ENCODE data around the gene CEBPZ. TPM values are rescaled to one million over a fixed set of nuclear protein-coding genes. Genes with fewer than 3 reads are reported as not detected.

CEBPZ gene
- total RNA-seq, 2 experiments from 2014 or later, result 92.3 to 102 TPM

DNA sequence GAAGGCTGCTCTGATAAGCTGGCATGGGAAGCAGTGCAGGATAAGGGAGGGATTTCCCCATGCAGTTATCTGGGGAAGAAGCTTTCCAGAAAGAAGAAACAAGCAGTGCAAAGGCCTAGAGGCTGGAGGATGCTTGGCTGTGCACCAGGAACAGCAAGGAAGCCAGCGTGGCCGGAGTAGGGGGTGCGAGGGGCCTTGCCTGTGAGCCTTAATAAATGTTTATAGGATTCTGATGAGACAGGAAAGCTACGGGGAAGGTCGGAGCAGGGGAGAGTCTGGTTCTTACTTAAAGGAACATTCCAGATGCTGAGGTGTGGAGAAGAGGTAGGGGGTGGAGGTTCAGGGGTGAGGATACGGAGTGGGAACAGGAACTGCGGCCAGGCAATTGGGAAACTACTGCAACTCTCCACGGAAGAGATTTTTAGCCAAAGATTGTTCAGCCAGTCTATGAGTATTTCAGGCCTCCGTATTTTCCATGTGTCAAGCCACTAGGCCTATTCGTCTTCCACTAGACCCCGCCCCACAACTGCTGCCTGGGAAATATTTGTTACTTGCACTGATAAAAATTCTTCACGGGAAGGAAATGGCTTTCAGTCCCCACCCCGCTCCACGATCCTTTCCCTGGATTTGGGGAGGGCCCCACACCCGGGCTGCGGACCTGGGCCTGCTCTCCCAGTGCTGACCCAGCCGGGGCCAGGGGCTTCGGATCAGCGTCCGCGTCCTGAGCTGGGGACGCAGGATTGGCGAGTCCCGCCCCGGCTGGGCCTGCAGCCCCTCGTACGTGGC, 75.1 kb downstream of the CEBPZ start:
- H3K27ac ChIP-seq (ENCODE audit: low read depth in 1 of 2, low read length in 2 of 2), result peak overlapping the region; percentile 34 to 44
- H3K4me1 ChIP-seq (ENCODE audit: insufficient read depth, low read length), result peaks cover 31% of the 10 kb centered on the region
- ChIA-PET POLR2A (interaction anchor here (0.5 to 2.3 kb wide), 9 partner anchors 9 to 190 kb away, joined by 3 to 12 read pairs (median 6); partner anchors contain the start of genes CEBPZ, CEBPZOS, GPATCH11 and HEATR5B), CTCF (interaction anchor here (1.0 kb wide), 1 partner anchor 13 kb away, joined by 3 read pairs; no protein-coding TSS in a partner anchor)
- no peaks in the 10 kb centered on the region for H3K27me3 ChIP-seq (ENCODE audit: control insufficient read depth in 1 of 2, insufficient read depth in 2 of 2, low read length in 2 of 2)
- peaks cover 53% of the 10 kb centered on the region for H3K4me1 Mint-ChIP-seq (ENCODE audit: low read depth)
- H3K27ac Mint-ChIP-seq, result peak overlapping the region; percentile 95
- H3K4me3 ChIP-seq (ENCODE audit: low read length), result peak overlapping the region; percentile 96
- TF ChIP-seq CTCF (IDR thresholded peaks at IDR 0.05), result no peak
- H3K27me3 Mint-ChIP-seq, result no peaks in the 10 kb centered on the region
- peaks cover 38% of the 10 kb centered on the region for H3K36me3 Mint-ChIP-seq (ENCODE audit: low read depth)
- H3K36me3 ChIP-seq (ENCODE audit: insufficient read depth, low read length), result no peaks in the 10 kb centered on the region
- no peaks in the 10 kb centered on the region for H3K9me3 ChIP-seq (ENCODE audit: control insufficient read depth in 1 of 2, insufficient read depth in 1 of 2, low read length in 2 of 2)
- ATAC-seq (ENCODE audit: poor library complexity) (peak; percentile 13), DNase-seq (peak in 9 of 14 experiments; percentile 3 to 64 (median 21))
- H3K4me3 Mint-ChIP-seq, result peak overlapping the region; percentile 97
- intact Hi-C loops (cut with DNase I, micrococcal nuclease), result loop anchor here (2.0 to 10.0 kb wide), 4 partner anchors 41 to 519 kb away; partner anchors contain the start of genes CDC42EP3 (in 1 of the 2), CEBPZOS (in 1 of the 2) and STRN (in 1 of the 2)
- H3K9me3 Mint-ChIP-seq, result no peaks in the 10 kb centered on the region

DNA sequence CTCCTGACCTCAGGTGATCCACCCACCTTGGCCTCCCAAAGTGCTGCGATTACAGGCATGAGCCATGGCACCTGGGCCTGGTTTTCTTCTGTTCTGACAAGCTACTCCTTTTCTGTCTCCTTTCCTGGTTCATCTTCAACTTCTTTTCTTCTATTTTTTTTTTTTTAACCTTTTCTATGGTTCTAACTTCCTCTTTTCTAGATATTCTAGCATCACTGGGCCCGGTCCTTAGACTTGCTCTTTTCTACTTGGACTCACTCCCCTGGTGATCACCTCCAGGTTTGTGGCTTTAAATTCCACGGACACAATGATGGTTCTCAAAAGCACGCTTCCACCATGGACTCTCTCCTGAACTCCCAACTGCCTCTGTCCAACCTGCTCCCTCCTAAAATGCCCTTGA, 76.6 kb downstream of the CEBPZ start:
- ChIA-PET POLR2A (interaction anchor here (0.8 to 2.2 kb wide), 2 partner anchors 70 to 188 kb away, joined by 3 to 12 read pairs; partner anchors contain the start of genes GPATCH11, HEATR5B and STRN), CTCF (interaction anchor here (0.6 kb wide), 1 partner anchor 13 kb away, joined by 3 read pairs; no protein-coding TSS in a partner anchor)
- Mint-ChIP-seq H3K4me3 (peak overlapping the region; percentile 97), H3K27ac (peak overlapping the region; percentile 95), H3K4me1 (ENCODE audit: low read depth) (peaks cover 67% of the 10 kb centered on the region), H3K36me3 (ENCODE audit: low read depth) (peaks cover 43% of the 10 kb centered on the region), H3K27me3 (no peaks in the 10 kb centered on the region), H3K9me3 (no peaks in the 10 kb centered on the region)
- H3K4me3 ChIP-seq (ENCODE audit: low read length), result no peak overlapping the region
- H3K27ac ChIP-seq (ENCODE audit: low read depth in 1 of 2, low read length in 2 of 2), result no peak overlapping the region
- H3K9me3 ChIP-seq (ENCODE audit: control insufficient read depth in 1 of 2, insufficient read depth in 1 of 2, low read length in 2 of 2), result no peaks in the 10 kb centered on the region
- intact Hi-C loops (cut with DNase I, micrococcal nuclease), result loop anchor here (5.0 to 10.0 kb wide), 4 partner anchors 48 to 520 kb away; partner anchors contain the start of genes CDC42EP3 (in 1 of the 2) and STRN (in 1 of the 2)
- H3K27me3 ChIP-seq (ENCODE audit: control insufficient read depth in 1 of 2, insufficient read depth in 2 of 2, low read length in 2 of 2), result no peaks in the 10 kb centered on the region
- peaks cover 31% of the 10 kb centered on the region for H3K4me1 ChIP-seq (ENCODE audit: insufficient read depth, low read length)
- DNase-seq, result no peak
- no peak for TF ChIP-seq CTCF (IDR thresholded peaks at IDR 0.05)
- no peak for ATAC-seq (ENCODE audit: poor library complexity)
- H3K36me3 ChIP-seq (ENCODE audit: insufficient read depth, low read length), result no peaks in the 10 kb centered on the region

DNA sequence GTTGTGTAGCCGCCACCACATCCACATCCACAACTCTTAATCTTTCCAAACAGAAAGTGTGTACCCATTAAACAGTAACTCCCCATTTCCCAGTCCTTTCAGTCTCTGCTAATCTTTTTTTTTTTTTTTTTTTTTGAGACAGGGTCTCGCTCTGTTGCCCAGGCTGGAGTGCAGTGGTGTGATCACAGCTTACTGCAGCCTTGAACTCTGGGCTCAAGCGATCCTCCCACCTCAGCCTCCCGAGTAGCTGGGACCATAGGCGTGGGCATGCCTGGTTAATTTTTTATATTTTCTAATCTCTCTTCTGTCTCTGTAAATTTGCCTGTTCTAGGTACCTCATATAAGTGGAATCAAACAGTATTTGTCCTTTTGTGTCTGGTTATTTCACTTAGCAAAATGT, 78.2 kb downstream of the CEBPZ start:
- no peak for ATAC-seq (ENCODE audit: poor library complexity)
- Mint-ChIP-seq H3K9me3 (no peaks in the 10 kb centered on the region), H3K27ac (peak overlapping the region; percentile 31), H3K4me1 (ENCODE audit: low read depth) (peaks cover 79% of the 10 kb centered on the region), H3K36me3 (ENCODE audit: low read depth) (peaks cover 58% of the 10 kb centered on the region), H3K4me3 (peak overlapping the region; percentile 61), H3K27me3 (no peaks in the 10 kb centered on the region)
- POLR2A ChIA-PET, result interaction anchor here (0.7 kb wide), 1 partner anchor 50 kb away, joined by 3 read pairs; no protein-coding TSS in a partner anchor
- intact Hi-C loops (cut with DNase I, micrococcal nuclease), result loop anchor here in 1 of 2 experiments (5.0 to 10.0 kb wide), 2 partner anchors 66 to 522 kb away; partner anchors contain the start of gene CDC42EP3
- Histone ChIP-seq H3K27me3 (ENCODE audit: control insufficient read depth in 1 of 2, insufficient read depth in 2 of 2, low read length in 2 of 2) (no peaks in the 10 kb centered on the region), H3K4me3 (ENCODE audit: low read length) (no peak overlapping the region), H3K27ac (ENCODE audit: low read depth in 1 of 2, low read length in 2 of 2) (no peak overlapping the region), H3K4me1 (ENCODE audit: insufficient read depth, low read length) (peaks cover 28% of the 10 kb centered on the region), H3K36me3 (ENCODE audit: insufficient read depth, low read length) (peaks cover 7% of the 10 kb centered on the region), H3K9me3 (ENCODE audit: control insufficient read depth in 1 of 2, insufficient read depth in 1 of 2, low read length in 2 of 2) (no peaks in the 10 kb centered on the region)
- CTCF ChIA-PET, result interaction anchor here (0.7 kb wide), 1 partner anchor 944 kb away, joined by 4 read pairs; no protein-coding TSS in a partner anchor
- DNase-seq, result no peak
- TF ChIP-seq CTCF (IDR thresholded peaks at IDR 0.05), result no peak

Other genes with a start within 250 kb of the CEBPZ start
- 10 to 100 TPM; 23.4 to 23.9 TPM for gene HEATR5B, start 147.2 kb downstream of the CEBPZ start, total RNA-seq
- gene GPATCH11, start 147.1 kb downstream of the CEBPZ start, total RNA-seq, result 1 to 10 TPM; 4.0 to 4.1 TPM
- gene EIF2AK2, start 74.6 kb downstream of the CEBPZ start, total RNA-seq, result 10 to 100 TPM; 29.1 to 31.1 TPM
- not detected for gene SULT6B1, start 42.9 kb downstream of the CEBPZ start, total RNA-seq
- gene CEBPZOS, start 35.1 kb downstream of the CEBPZ start, total RNA-seq, result 10 to 100 TPM; 23.4 to 24.6 TPM
- gene NDUFAF7, start 62 bp upstream of the CEBPZ start, total RNA-seq, result 10 to 100 TPM; 21.4 to 24.1 TPM
- 10 to 100 TPM; 40.5 to 44.1 TPM for gene PRKD3, start 93.2 kb upstream of the CEBPZ start, total RNA-seq
- under 1 TPM; 0.53 to 0.71 TPM for gene QPCT, start 113.0 kb upstream of the CEBPZ start, total RNA-seq